Skeletal muscle satellite cell (primary cell): ENCODE data around the gene ADAM33.

ENCODE experiments used
- H3K27me3 ChIP-seq: 2 replicates; pipeline ENCODE4 v1.7.0; 2013; ENCODE audit warnings: low read length; ENCODE audit not compliant: control insufficient read depth, insufficient read depth
- H3K36me3 ChIP-seq: 2 replicates; pipeline ENCODE4 v1.7.0; 2013; ENCODE audit warnings: mild to moderate bottlenecking, control low read depth, low read length; ENCODE audit not compliant: insufficient read depth
- H3K4me1 ChIP-seq: 2 replicates; pipeline ENCODE4 v1.7.0; 2013; ENCODE audit warnings: low read length; ENCODE audit not compliant: control insufficient read depth, insufficient read depth
- H3K4me2 ChIP-seq: 2 replicates; pipeline ENCODE4 v1.7.0; 2013; ENCODE audit warnings: mild to moderate bottlenecking, low read length
- H3K4me3 ChIP-seq: 2 replicates; pipeline ENCODE4 v1.7.0; 2013; ENCODE audit warnings: low read length
- H3K9ac ChIP-seq: 2 replicates; pipeline ENCODE4 v1.7.0; 2013; ENCODE audit warnings: mild to moderate bottlenecking, low read depth, low read length, moderate library complexity
- H3K9me3 ChIP-seq: replicated peaks from 2 replicates; pipeline ENCODE4 v1.7.0; 2013; ENCODE audit warnings: mild to moderate bottlenecking, control low read depth, low read length

ADAM33 gene

DNA sequence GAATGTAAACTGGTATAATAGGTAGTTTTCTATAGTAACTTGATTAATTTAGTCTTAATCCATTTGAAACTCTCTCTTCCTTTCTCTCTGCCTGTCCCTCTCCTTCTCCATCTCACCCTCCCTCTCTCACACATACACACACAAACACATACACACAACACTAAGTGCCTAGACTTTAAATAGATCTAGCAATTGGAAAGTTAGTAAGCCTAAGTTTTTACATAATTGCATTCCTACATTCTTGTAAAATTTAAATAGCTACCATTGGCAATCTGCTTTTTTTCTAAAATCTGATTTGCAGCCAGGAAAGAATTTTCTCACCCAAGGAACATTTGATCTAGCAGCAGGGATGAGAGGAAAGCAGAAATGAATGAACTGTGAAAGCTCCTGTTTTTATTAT lies 34.3 kb downstream of the ADAM33 start:
- Histone ChIP-seq H3K4me3 (no peak overlapping the region), H3K4me1 (no peaks in the 10 kb centered on the region), H3K4me2 (no peak overlapping the region), H3K27me3 (no peaks in the 10 kb centered on the region), H3K36me3 (peaks cover 8% of the 10 kb centered on the region), H3K9me3 (no peaks in the 10 kb centered on the region), H3K9ac (no peak overlapping the region)

DNA sequence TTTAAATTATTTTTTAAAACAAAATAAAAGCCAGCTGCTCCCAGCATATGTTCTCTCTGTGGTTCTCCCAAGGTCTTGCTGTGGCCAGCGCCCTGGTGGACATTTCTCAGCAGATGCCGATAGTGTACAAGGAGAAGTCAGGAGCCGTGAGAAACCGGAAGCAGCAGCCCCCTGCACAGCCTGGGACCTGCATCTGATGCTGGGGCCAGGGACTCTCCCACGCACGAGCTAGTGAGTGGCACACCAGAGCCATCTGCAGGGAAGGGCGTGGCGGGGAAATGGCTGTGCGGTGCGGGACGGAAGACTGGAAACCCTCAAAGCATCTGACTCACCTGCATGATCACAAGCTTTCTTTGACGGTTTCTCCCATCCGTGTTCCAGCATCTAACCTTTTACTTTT lies 35.2 kb downstream of the ADAM33 start:
- Histone ChIP-seq H3K4me3 (no peak overlapping the region), H3K36me3 (peaks cover 8% of the 10 kb centered on the region)

DNA sequence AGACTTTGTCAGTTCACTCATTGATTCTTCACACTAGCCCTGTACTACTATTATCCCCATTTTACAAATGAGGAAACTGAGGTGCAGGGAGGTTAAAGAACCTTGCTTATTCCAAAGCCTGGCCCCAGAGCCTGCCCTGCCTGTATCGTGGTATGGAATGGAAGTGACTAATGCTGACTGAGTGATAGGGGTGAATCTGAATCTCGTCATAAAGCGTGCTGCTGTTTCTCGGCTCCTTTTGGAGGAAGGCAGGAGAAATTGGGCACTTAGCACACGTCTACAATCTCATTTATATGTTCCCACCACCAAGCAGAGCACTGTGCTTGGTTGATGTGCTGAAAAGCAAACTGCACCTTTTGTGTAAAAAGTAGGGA lies 35.8 kb downstream of the ADAM33 start:
- no peak overlapping the region for H3K4me3 ChIP-seq
- peaks cover 8% of the 10 kb centered on the region for H3K36me3 ChIP-seq
- no peak overlapping the region for H3K4me2 ChIP-seq
- H3K9me3 ChIP-seq, result no peaks in the 10 kb centered on the region
- H3K4me1 ChIP-seq, result no peaks in the 10 kb centered on the region
- no peaks in the 10 kb centered on the region for H3K27me3 ChIP-seq
- H3K9ac ChIP-seq, result no peak overlapping the region

More for the DNA sequence above, 35.2 kb downstream of the ADAM33 start:
- H3K9me3 ChIP-seq, result no peaks in the 10 kb centered on the region
- H3K9ac ChIP-seq, result no peak overlapping the region
- no peaks in the 10 kb centered on the region for H3K4me1 ChIP-seq
- H3K27me3 ChIP-seq, result no peaks in the 10 kb centered on the region
- no peak overlapping the region for H3K4me2 ChIP-seq

DNA sequence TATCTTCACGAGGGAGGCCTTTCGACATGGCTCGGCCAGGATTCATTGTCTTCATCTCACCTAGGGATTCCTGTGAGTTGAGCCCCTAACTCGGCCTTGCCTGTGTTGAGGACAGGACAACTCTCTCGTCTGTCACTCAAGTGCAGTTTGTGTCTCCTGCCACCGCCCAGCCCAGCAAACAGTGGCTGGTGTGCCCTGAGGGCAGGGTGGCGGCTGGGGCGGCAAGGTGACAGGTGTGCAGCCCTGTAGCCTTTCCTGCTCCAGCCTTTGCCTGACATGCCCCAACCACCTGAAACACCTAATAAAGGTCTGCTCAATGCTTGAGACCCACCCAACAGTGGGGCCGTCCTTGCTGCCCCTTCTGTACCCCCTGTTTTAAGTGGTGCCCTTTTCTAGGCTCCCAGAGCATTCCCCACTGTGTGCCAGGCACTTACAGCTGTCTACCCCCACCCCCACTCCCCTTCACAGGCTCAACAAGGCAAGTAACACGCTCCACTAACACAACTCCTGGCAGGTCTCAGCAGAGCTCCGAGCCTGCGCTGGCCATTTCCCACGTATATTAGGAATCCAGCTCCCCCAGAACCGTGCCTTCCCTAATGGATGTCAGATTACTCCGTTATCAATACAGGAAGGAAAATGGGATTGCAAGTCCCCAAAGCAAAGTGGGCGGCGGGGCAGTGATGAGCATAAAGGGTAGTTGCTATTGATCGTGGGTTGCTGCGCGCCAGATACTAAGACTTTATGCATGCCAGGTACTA lies 36.3 kb downstream of the ADAM33 start:
- no peaks in the 10 kb centered on the region for H3K27me3 ChIP-seq
- H3K36me3 ChIP-seq, result peaks cover 8% of the 10 kb centered on the region
- no peak overlapping the region for H3K9ac ChIP-seq

DNA sequence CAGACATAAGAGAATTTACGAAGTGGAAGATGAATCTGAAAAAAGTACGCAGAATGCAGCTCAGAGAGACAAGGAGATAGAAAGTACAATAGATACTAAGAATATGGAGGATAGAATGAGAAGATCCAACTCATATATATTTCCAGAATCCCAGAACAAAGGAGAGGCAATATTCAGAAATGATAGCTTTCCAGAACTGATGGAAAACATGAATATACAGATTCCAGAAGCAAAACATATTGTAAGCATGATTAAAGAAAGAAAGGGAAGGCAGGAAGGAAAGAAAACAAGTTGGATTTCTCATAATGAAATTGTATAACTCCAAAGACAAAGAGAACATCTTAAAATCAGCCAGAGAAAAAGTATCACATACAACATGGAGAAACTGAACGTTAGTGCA lies 41.6 kb downstream of the ADAM33 start:
- no peaks in the 10 kb centered on the region for H3K27me3 ChIP-seq
- H3K9ac ChIP-seq, result no peak overlapping the region
- H3K4me1 ChIP-seq, result no peaks in the 10 kb centered on the region
- peaks cover 8% of the 10 kb centered on the region for H3K36me3 ChIP-seq
- H3K4me3 ChIP-seq, result no peak overlapping the region
- H3K4me2 ChIP-seq, result no peak overlapping the region
- H3K9me3 ChIP-seq, result no peaks in the 10 kb centered on the region

More for the DNA sequence above, 36.3 kb downstream of the ADAM33 start:
- H3K4me3 ChIP-seq, result no peak overlapping the region
- no peaks in the 10 kb centered on the region for H3K4me1 ChIP-seq
- H3K9me3 ChIP-seq, result no peaks in the 10 kb centered on the region
- no peak overlapping the region for H3K4me2 ChIP-seq

DNA sequence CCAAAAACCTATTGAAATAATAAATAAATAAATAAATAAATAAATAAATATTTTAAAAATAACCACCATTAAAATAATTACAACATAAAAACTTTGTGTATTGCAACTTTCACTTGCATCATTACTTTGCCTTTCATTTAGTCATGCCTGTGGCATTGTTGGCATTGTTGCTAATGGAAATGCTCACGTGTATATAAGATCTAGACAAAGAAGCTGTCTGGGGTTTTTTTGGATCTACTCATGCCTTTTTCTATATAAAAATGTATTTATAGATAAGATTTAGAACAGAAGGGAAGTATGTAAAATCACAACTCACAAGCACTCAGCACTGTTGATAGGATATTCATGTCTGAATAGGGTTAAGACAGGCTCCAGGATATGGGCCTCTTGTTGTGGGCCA lies 46.5 kb downstream of the ADAM33 start:
- no peak overlapping the region for H3K4me2 ChIP-seq
- H3K36me3 ChIP-seq, result peaks cover 2% of the 10 kb centered on the region
- H3K9ac ChIP-seq, result no peak overlapping the region

DNA sequence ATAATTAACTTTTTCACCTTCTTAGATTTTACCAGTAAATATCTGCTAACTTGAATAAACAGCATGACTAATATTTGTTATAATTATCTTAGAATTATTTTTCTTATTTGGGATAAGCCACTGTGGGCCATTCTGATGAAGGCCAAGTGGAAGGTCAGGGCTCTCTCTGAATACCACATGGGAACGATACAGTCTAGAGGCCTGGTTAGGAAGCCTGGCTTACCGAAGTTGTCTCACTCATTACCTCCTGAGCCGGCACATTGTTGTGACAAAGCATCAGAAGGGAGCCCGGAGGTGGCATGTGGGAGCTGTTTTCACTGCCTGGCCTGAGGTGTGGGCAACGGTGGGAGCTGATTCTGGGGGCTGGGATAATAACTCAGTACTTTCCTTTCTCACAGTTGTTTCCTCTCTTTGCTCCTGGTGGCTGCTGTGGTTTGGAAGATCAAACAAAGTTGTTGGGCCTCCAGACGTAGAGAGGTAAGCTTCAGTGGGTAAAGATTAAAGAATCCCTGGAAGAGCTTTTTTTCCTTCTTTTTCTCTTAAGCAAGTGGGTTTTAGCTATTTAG lies 47.8 kb downstream of the ADAM33 start:
- Histone ChIP-seq H3K9ac (no peak overlapping the region), H3K27me3 (no peaks in the 10 kb centered on the region), H3K4me2 (no peak overlapping the region), H3K4me3 (no peak overlapping the region), H3K36me3 (peaks cover 7% of the 10 kb centered on the region), H3K4me1 (no peaks in the 10 kb centered on the region), H3K9me3 (no peaks in the 10 kb centered on the region)

More for the DNA sequence above, 46.5 kb downstream of the ADAM33 start:
- Histone ChIP-seq H3K4me3 (no peak overlapping the region), H3K4me1 (no peaks in the 10 kb centered on the region), H3K27me3 (no peaks in the 10 kb centered on the region), H3K9me3 (no peaks in the 10 kb centered on the region)

DNA sequence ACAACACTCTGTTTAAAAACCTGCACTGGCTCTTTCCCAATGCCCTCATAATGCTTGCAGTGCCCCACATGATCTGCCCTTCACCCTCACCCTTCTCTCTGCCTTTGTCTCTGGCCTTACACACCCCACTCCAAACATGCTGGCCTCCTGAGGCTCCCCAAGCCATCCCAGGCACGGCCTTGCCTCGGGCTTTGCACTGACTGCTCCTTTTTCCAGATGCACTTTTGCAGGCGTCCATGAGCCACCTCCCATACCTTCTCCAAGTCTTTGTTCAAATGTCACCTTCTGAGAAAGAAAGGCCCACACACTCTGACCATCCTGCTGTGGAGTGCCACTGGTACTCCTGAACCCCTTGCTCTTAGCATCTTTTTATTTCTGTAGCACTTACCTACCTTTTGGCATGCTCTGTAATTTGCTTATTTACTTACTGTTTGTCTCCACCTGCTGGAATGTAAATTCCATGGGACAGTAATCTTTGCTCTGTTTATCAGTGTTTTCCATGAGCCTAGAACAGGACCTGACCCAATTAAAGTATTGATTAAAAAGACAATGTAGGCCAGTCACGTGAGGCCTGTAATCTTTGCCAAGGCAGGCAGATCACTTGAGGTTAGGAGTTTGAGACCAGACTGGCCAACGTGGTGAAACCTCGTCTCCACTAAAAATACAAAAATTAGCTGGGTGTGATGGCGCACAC lies 49.4 kb downstream of the ADAM33 start:
- Histone ChIP-seq H3K4me1 (no peaks in the 10 kb centered on the region), H3K9ac (no peak overlapping the region), H3K4me3 (no peak overlapping the region), H3K9me3 (no peaks in the 10 kb centered on the region), H3K27me3 (no peaks in the 10 kb centered on the region), H3K36me3 (peaks cover 13% of the 10 kb centered on the region), H3K4me2 (no peak overlapping the region)

DNA sequence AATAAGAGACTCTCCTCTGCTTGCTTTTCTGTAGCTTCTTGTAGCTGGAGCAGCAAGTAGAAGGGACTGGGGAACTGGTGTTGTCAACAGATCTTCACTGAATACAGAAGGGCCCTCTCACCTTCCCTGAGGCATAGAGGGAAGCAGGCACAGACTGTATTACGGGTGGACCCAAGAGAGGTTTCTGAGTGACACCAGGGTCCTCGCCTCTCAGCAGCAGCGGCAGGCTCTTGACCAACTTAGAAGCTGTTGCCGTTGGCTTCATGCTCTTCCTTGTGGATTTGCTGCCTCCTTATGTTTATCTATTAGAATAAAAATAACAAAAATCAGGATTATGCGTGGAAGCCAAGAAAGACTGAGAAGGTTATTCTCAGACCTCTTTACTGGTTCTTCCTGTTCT lies 50.3 kb downstream of the ADAM33 start:
- Histone ChIP-seq H3K36me3 (peaks cover 13% of the 10 kb centered on the region), H3K4me3 (no peak overlapping the region), H3K4me1 (no peaks in the 10 kb centered on the region), H3K9me3 (no peaks in the 10 kb centered on the region), H3K9ac (no peak overlapping the region), H3K27me3 (no peaks in the 10 kb centered on the region), H3K4me2 (no peak overlapping the region)

DNA sequence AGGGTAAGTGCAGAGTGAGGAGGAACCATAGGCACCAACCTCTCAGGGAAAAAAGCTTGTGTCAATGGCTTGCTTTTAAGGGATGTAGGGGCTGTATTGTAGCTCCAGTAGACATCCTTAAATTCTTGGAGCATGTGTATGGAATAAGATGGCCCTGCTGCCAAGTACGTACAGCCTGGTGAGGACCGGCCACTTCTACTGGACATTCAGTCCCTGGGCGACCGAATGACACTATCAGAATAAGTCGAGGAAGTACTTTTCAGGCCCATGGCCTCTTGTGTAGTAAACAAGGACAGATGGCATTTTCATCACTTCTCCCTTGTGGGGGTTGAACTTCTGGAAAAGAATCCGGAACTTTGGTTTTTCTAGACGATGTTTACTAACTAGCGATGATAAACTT lies 51.4 kb downstream of the ADAM33 start:
- H3K9ac ChIP-seq, result no peak overlapping the region
- no peaks in the 10 kb centered on the region for H3K27me3 ChIP-seq

DNA sequence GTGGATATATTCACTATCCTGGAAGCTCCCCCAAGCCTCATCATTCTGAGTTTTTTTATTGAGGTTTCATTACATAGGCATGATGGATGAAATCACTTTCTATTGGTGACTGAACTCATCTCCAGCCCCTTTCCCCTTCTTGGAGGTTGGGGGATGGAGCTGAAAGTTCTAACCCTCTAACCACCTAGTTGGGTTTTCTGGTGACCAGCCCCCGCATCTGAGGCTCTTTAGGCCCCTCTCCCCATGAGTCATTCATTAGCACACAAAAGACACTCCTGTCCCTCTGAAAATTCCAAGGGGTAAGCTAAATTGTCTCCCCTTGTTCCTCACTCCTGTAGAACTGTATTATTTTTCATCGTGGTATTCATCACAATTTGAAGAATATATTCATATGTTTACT lies 51.9 kb downstream of the ADAM33 start:
- Histone ChIP-seq H3K36me3 (peaks cover 13% of the 10 kb centered on the region), H3K9ac (no peak overlapping the region), H3K4me1 (no peaks in the 10 kb centered on the region), H3K4me2 (no peak overlapping the region), H3K4me3 (no peak overlapping the region), H3K9me3 (no peaks in the 10 kb centered on the region), H3K27me3 (no peaks in the 10 kb centered on the region)

More for the DNA sequence above, 51.4 kb downstream of the ADAM33 start:
- H3K36me3 ChIP-seq, result peaks cover 13% of the 10 kb centered on the region
- H3K4me2 ChIP-seq, result no peak overlapping the region
- no peak overlapping the region for H3K4me3 ChIP-seq
- H3K9me3 ChIP-seq, result no peaks in the 10 kb centered on the region
- H3K4me1 ChIP-seq, result no peaks in the 10 kb centered on the region
